AG08395 (cell line): ENCODE results near the gene TAB2.
"Not testable (repeated sequence)": the region's sequence is repeated elsewhere in the genome, so short reads cannot be mapped to it uniquely, and the experiment has no call there.

Experiments used
- DNase-seq: peaks from one replicate; pipeline ENCODE4 v3.0.0; 2012; ENCODE audit warnings: mixed read lengths, low spot score

The TAB2 gene

GRCh38 chr6:149334201-149334600, 16.7 kb downstream of the TAB2 start:
- DNase-seq: no peak

GRCh38 chr6:149334682-149335160, 17.2 kb downstream of the TAB2 start:
- DNase-seq: peak; percentile 63

GRCh38 chr6:149335924-149336608, 18.6 kb downstream of the TAB2 start:
- DNase-seq: peak; percentile 26

GRCh38 chr6:149336609-149336928, 19.1 kb downstream of the TAB2 start:
- no peak for DNase-seq

- DNase-seq: no peak
Measured at GRCh38 chr6:149337320-149337719, 19.8 kb downstream of the TAB2 start.

GRCh38 chr6:149340200-149340599, 22.7 kb downstream of the TAB2 start:
- no peak for DNase-seq

- DNase-seq: no peak
Measured at GRCh38 chr6:149342525-149342924, 25.0 kb downstream of the TAB2 start.

- no peak for DNase-seq
Measured at GRCh38 chr6:149343501-149343900, 26.0 kb downstream of the TAB2 start.

- no peak for DNase-seq
Measured at GRCh38 chr6:149346078-149346477, 28.6 kb downstream of the TAB2 start.

GRCh38 chr6:149347067-149347466, 29.6 kb downstream of the TAB2 start:
- DNase-seq: peak; percentile 5

GRCh38 chr6:149349279-149349678, 31.8 kb downstream of the TAB2 start:
- DNase-seq: not testable (repeated sequence)

- DNase-seq: no peak
Measured at GRCh38 chr6:149354009-149354408, 36.5 kb downstream of the TAB2 start.

- no peak for DNase-seq
Measured at GRCh38 chr6:149356081-149356750, 38.7 kb downstream of the TAB2 start.

- no peak for DNase-seq
Measured at GRCh38 chr6:149357726-149358538, 40.4 kb downstream of the TAB2 start.

- no peak for DNase-seq
Measured at GRCh38 chr6:149359440-149359839, 41.9 kb downstream of the TAB2 start.

GRCh38 chr6:149360536-149360935, 43.0 kb downstream of the TAB2 start:
- no peak for DNase-seq

- no peak for DNase-seq
Measured at GRCh38 chr6:149362289-149362688, 44.8 kb downstream of the TAB2 start.

GRCh38 chr6:149363154-149363553, 45.6 kb downstream of the TAB2 start:
- no peak for DNase-seq

- no peak for DNase-seq
Measured at GRCh38 chr6:149364557-149364956, 47.0 kb downstream of the TAB2 start.

GRCh38 chr6:149365197-149365596, 47.7 kb downstream of the TAB2 start:
- no peak for DNase-seq

- no peak for DNase-seq
Measured at GRCh38 chr6:149366267-149366921, 48.9 kb downstream of the TAB2 start.

- no peak for DNase-seq
Measured at GRCh38 chr6:149368065-149368464, 50.6 kb downstream of the TAB2 start.
